K562 (cell line): Measurements from ENCODE around the gene POLR3A. TPM values are rescaled to one million over a fixed set of nuclear protein-coding genes. Genes with fewer than 3 reads are reported as not detected.

Experiments
- CREB1 ChIP-seq, 2 experiments: sonication (generic) in 1 of 2; formaldehyde crosslinking in 1 of 2; IDR thresholded peaks; 2 replicates each; pipeline versions ENCODE4 v1.6.1 to v1.8.0; 2012 to 2022; ENCODE audit warnings: inconsistent platforms in 1 of 2, mild to moderate bottlenecking in 1 of 2, missing genetic modification reagents in 1 of 2, moderate library complexity in 1 of 2
- CREM ChIP-seq: IDR thresholded peaks from 2 replicates; pipeline ENCODE4 v1.6.1; 2014; ENCODE audit warnings: antibody characterized with exemption, low read depth
- GABPB2 ChIP-seq: fragments of 250-450 bp; sonication (Bioruptor Pico); conservative IDR thresholded peaks from 2 replicates; pipeline ENCODE4 v1.5.1; 2021; ENCODE audit warnings: mild to moderate bottlenecking
- IFI16 ChIP-seq: fragments of 250-450 bp; sonication (Bioruptor Pico); IDR thresholded peaks from 2 replicates; pipeline ENCODE4 v2.1.2; 2022; ENCODE audit warnings: mild to moderate bottlenecking, inconsistent platforms
- MCM3 ChIP-seq: fragments of 450-650 bp; IDR thresholded peaks from 2 replicates; pipeline ENCODE4 v1.6.1; 2016
- NR4A1 ChIP-seq, 2 experiments: fragments of 250-450 bp in 1 of 2; fragments of 450-650 bp in 1 of 2; sonication (Bioruptor Pico) in 1 of 2; IDR thresholded peaks; 2 replicates each; pipeline versions ENCODE4 v1.4.0 to v1.6.1; 2016 to 2020; ENCODE audit warnings: mild to moderate bottlenecking in 2 of 2, missing compliant biosample characterization in 1 of 2, missing genetic modification characterization in 1 of 2, moderate library complexity in 1 of 2
- RAD21 ChIP-seq, 2 experiments: fragments of 250-450 bp in 1 of 2; fragments of 450-650 bp in 1 of 2; sonication (Bioruptor Pico) in 1 of 2; formaldehyde crosslinking in 1 of 2; IDR thresholded peaks in 1 of 2; conservative IDR thresholded peaks in 1 of 2; 2 replicates each; pipeline versions ENCODE4 v1.4.0 to v1.8.0; 2020 to 2022; ENCODE audit warnings: mild to moderate bottlenecking in 2 of 2, moderate library complexity in 1 of 2
- SAP30 ChIP-seq: fragments of 200-600 bp; sonication (generic); IDR thresholded peaks from 2 replicates; pipeline ENCODE4 v1.6.1; 2012; ENCODE audit warnings: borderline replicate concordance, low read depth, mild to moderate bottlenecking, moderate library complexity, low read length, control low read depth, inconsistent platforms; ENCODE audit not compliant: insufficient read depth, poor library complexity, severe bottlenecking
- SMARCC2 ChIP-seq: fragments of 450-650 bp; IDR thresholded peaks from 2 replicates; pipeline ENCODE4 v1.6.1; 2017; ENCODE audit warnings: antibody characterized with exemption, moderate library complexity, mild to moderate bottlenecking, low read depth
- SRF ChIP-seq, 2 experiments: fragments of 250-450, 450-650 bp in 1 of 2; sonication (Bioruptor Pico) in 1 of 2; sonication (generic) in 1 of 2; formaldehyde crosslinking; IDR thresholded peaks; 2 replicates each; pipeline versions ENCODE4 v1.5.0 to v1.5.1; 2020 to 2022; ENCODE audit warnings: mild to moderate bottlenecking in 1 of 2, missing genetic modification reagents in 1 of 2
- TAF1 ChIP-seq: IDR thresholded peaks from 2 replicates; pipeline ENCODE4 v1.6.1; 2011; ENCODE audit warnings: mild to moderate bottlenecking, low read length, moderate library complexity; ENCODE audit not compliant: insufficient read depth, control insufficient read depth, severe bottlenecking; ENCODE audit errors: extremely low read depth
- ZNF77 ChIP-seq: fragments of 250-450 bp; sonication (Bioruptor Pico); IDR thresholded peaks from 2 replicates; pipeline ENCODE4 v1.5.0; 2020
- ZSCAN32 ChIP-seq: fragments of 450-650 bp; formaldehyde crosslinking; IDR thresholded peaks from 2 replicates; pipeline ENCODE4 v1.4.0; 2020; ENCODE audit warnings: mild to moderate bottlenecking, moderate library complexity
- polyA plus RNA-seq, 8 experiments: library from polyadenylated mRNA; depleted of rRNA in 4 of 8; stranded (reverse) in 5 of 8; unstranded in 3 of 8; fragments of >200 nt; fragmentation: Nextera tagmentation in 2 of 8; fragmentation: Illumina TruSeq in 1 of 8; extraction: Ambion mirVana in 2 of 8; extraction: Trizol in 1 of 8; gene quantifications; 2 replicates each; pipeline versions ENCODE4 v1.2.1 to v1.2.3, GENCODE V29; 2011 to 2014; ENCODE audit warnings: inconsistent platforms in 1 of 8, missing spikeins in 1 of 8
- total RNA-seq, 7 experiments: library from RNA; depleted of rRNA in 6 of 7; stranded (reverse); fragments of >200 nt in 6 of 7; fragmentation: Illumina TruSeq in 2 of 7; extraction: Trizol in 2 of 7; gene quantifications; 2 replicates each; pipeline versions ENCODE4 v1.2.1 to v1.2.3, GENCODE V29; 2011 to 2021; ENCODE audit warnings: low replicate concordance in 1 of 7
- TF ChIP-seq, protein P1 (sequence below): fragments of 250-450 bp; sonication (Bioruptor Pico); IDR thresholded peaks from 2 replicates; pipeline ENCODE4 v1.4.0; 2020; ENCODE audit warnings: mild to moderate bottlenecking, moderate library complexity, borderline replicate concordance
- TF ChIP-seq, protein P2 (sequence below): fragments of 200-400 bp; formaldehyde crosslinking; IDR thresholded peaks from 2 replicates; pipeline ENCODE4 v1.6.1; 2017; ENCODE audit warnings: mild to moderate bottlenecking, low read depth, low read length, moderate library complexity
- TF ChIP-seq, protein P3 (sequence below): fragments of 450-650 bp; IDR thresholded peaks from 2 replicates; pipeline ENCODE4 v1.6.1; 2017; ENCODE audit warnings: antibody characterized with exemption, mild to moderate bottlenecking

The POLR3A gene
- total and polyA plus RNA-seq, 9 of the 15 experiments (the other 6 are each of a cell fraction or from before 2014, with no cell fraction given), result 14.9 to 37.0 (median 26.7) TPM

DNA sequence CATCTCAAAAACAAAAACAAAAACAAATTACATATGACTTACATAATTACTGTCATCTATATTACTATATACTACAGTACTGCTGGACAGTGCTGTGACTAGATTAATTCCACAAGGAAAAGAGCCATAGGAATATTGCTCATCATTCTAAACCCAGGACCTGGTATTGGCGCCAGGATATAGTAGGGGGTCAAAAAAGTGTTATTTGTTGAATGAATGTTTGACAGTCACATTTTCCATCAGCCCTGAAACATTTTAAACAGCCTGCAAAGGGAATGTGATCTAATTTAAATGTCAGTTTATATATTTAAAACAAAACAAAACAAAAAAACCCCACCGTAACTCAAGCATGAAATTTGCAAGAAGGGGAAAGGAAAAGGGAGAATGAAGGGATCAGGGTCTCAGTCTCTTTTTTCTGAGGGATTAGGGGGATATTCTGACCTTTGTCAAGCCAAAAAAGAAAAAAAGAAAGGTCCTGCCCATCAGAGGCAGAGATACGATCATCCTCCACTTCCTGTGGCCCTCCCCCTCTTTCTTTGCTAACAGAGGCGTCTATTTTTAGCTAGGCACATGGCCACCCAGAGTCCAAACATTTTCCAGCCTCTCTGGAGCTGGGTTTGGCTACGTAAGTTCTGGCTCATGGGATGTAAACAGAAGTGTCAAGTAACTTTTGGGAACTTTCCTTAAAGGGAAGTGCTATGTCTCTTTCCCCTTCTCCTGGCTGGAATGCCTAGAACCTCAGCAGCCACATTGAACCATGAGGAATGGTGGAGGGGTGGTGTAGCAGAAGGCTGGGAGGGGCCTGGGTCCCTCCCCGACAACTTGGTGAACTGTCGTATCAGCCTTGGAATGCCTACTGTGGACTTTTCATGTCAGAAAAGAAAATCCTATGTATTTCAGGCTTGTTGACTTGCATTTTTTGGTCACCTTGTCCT, 58.2 kb downstream of the POLR3A start (continued):
- TF ChIP-seq, protein P1, sequence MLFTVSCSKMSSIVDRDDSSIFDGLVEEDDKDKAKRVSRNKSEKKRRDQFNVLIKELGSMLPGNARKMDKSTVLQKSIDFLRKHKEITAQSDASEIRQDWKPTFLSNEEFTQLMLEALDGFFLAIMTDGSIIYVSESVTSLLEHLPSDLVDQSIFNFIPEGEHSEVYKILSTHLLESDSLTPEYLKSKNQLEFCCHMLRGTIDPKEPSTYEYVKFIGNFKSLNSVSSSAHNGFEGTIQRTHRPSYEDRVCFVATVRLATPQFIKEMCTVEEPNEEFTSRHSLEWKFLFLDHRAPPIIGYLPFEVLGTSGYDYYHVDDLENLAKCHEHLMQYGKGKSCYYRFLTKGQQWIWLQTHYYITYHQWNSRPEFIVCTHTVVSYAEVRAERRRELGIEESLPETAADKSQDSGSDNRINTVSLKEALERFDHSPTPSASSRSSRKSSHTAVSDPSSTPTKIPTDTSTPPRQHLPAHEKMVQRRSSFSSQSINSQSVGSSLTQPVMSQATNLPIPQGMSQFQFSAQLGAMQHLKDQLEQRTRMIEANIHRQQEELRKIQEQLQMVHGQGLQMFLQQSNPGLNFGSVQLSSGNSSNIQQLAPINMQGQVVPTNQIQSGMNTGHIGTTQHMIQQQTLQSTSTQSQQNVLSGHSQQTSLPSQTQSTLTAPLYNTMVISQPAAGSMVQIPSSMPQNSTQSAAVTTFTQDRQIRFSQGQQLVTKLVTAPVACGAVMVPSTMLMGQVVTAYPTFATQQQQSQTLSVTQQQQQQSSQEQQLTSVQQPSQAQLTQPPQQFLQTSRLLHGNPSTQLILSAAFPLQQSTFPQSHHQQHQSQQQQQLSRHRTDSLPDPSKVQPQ, result no peak
- TF ChIP-seq ZNF77 (CRISPR knock-in tag), result no peak
- TF ChIP-seq MCM3, result no peak
- no peak for TF ChIP-seq IFI16 (CRISPR knock-in tag)
- peak; percentile 17 to 32; a peak in 3 of 4 replicates for TF ChIP-seq RAD21 (CRISPR knock-in tag; conservative IDR thresholded peaks at IDR 0.05 in 1 of 2, IDR thresholded peaks at IDR 0.05 in 1 of 2)
- no peak for TF ChIP-seq GABPB2 (CRISPR knock-in tag)
- peak; percentile 65; the same call in 1 of the 2 replicates for TF ChIP-seq CREM
- 0 out of 4 replicates have a peak, but pooled peaks of 1 of the 2 experiments have one; percentile 21 for TF ChIP-seq SRF (CRISPR knock-in tag; IDR thresholded peaks at IDR 0.05)
- no peak for TF ChIP-seq NR4A1 (CRISPR knock-in tag; IDR thresholded peaks at IDR 0.05)
- TF ChIP-seq NR4A1 (tag; IDR thresholded peaks at IDR 0.05), result peak; percentile 94
- TF ChIP-seq SAP30, result no peak
- TF ChIP-seq, protein P2, sequence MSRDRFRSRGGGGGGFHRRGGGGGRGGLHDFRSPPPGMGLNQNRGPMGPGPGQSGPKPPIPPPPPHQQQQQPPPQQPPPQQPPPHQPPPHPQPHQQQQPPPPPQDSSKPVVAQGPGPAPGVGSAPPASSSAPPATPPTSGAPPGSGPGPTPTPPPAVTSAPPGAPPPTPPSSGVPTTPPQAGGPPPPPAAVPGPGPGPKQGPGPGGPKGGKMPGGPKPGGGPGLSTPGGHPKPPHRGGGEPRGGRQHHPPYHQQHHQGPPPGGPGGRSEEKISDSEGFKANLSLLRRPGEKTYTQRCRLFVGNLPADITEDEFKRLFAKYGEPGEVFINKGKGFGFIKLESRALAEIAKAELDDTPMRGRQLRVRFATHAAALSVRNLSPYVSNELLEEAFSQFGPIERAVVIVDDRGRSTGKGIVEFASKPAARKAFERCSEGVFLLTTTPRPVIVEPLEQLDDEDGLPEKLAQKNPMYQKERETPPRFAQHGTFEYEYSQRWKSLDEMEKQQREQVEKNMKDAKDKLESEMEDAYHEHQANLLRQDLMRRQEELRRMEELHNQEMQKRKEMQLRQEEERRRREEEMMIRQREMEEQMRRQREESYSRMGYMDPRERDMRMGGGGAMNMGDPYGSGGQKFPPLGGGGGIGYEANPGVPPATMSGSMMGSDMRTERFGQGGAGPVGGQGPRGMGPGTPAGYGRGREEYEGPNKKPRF, result no peak
- no peak for TF ChIP-seq ZSCAN32 (CRISPR knock-in tag)
- TF ChIP-seq TAF1, result peak; percentile 72
- TF ChIP-seq, protein P3, sequence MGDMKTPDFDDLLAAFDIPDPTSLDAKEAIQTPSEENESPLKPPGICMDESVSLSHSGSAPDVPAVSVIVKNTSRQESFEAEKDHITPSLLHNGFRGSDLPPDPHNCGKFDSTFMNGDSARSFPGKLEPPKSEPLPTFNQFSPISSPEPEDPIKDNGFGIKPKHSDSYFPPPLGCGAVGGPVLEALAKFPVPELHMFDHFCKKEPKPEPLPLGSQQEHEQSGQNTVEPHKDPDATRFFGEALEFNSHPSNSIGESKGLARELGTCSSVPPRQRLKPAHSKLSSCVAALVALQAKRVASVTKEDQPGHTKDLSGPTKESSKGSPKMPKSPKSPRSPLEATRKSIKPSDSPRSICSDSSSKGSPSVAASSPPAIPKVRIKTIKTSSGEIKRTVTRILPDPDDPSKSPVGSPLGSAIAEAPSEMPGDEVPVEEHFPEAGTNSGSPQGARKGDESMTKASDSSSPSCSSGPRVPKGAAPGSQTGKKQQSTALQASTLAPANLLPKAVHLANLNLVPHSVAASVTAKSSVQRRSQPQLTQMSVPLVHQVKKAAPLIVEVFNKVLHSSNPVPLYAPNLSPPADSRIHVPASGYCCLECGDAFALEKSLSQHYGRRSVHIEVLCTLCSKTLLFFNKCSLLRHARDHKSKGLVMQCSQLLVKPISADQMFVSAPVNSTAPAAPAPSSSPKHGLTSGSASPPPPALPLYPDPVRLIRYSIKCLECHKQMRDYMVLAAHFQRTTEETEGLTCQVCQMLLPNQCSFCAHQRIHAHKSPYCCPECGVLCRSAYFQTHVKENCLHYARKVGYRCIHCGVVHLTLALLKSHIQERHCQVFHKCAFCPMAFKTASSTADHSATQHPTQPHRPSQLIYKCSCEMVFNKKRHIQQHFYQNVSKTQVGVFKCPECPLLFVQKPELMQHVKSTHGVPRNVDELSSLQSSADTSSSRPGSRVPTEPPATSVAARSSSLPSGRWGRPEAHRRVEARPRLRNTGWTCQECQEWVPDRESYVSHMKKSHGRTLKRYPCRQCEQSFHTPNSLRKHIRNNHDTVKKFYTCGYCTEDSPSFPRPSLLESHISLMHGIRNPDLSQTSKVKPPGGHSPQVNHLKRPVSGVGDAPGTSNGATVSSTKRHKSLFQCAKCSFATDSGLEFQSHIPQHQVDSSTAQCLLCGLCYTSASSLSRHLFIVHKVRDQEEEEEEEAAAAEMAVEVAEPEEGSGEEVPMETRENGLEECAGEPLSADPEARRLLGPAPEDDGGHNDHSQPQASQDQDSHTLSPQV, result peak; percentile 100
- 0 out of 2 replicates have a peak, but pooled peaks have one; percentile 8 for TF ChIP-seq CREB1 (IDR thresholded peaks at IDR 0.05)
- TF ChIP-seq CREB1 (CRISPR knock-in tag; IDR thresholded peaks at IDR 0.05), result no peak
- TF ChIP-seq SMARCC2, result peak; percentile 60; the same call in 1 of the 2 replicates
